Measurements from ENCODE around the gene SYNGR3. TPM values are rescaled to one million over a fixed set of nuclear protein-coding genes. Genes with fewer than 3 reads are reported as not detected.

Gene SYNGR3
- total and polyA plus RNA-seq, 2 of the 13 experiments (the other 11 are each of a cell fraction or from before 2014, with no cell fraction given), result 0.97 to 5.7 TPM

DNA sequence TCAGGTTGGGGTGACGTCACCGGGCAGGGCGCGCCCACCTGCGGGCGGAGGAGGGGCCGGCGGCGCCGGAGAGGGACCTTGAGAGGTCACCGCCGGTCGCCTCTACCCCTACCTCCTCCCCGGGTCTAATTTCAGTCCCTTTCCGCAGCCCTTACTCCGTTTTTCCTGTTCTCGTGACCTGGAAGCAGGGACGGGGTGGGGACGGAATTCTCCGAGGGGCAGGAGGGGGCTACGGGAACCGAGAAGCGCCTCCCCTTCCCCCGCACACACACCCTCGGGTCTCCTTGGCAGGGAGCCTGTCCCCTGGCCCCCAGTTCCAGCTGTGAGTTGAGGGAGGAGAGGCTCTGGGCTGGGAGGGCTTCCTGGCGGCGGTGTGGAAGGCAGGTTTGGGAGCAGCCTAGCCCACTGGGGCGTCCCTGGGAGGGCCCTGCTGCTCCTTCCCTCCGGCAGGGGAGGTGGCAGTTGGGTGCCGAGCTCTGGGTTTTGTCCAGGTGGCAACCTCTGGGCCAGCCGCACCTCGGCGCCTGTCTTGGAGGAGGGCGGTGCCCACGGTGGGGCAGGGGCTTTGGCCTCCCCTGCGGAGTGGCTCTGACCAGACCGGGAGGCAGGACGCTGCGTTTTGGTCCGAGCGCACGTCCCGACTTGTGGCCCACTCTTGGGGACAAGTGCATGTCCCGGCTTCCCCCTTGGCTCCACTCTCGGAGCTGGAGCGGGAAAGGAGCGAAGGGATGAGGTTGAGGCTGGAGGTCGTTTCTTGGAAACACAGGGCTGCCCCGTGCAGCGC is 773 bp downstream of the SYNGR3 start (continued):
- TF ChIP-seq HDAC2 (CRISPR knock-in tag; IDR thresholded peaks at IDR 0.05) (no peak), NR0B2 (CRISPR knock-in tag; IDR thresholded peaks at IDR 0.05) (no peak), SPEN (CRISPR knock-in tag; IDR thresholded peaks at IDR 0.05; ENCODE audit: low read depth) (no peak), ISL2 (CRISPR knock-in tag; IDR thresholded peaks at IDR 0.05) (no peak), ZNF572 (CRISPR knock-in tag; IDR thresholded peaks at IDR 0.05) (0 out of 2 replicates have a peak, but pooled peaks have one; percentile 63), NCOR1 (IDR thresholded peaks at IDR 0.05; ENCODE audit: borderline replicate concordance, low read length) (no peak), MAZ (IDR thresholded peaks at IDR 0.05; ENCODE audit: borderline replicate concordance, low read depth, low read length) (no peak), MAZ (CRISPR knock-in tag; IDR thresholded peaks at IDR 0.05; ENCODE audit: low read depth) (no peak), MAFK (conservative IDR thresholded peaks at IDR 0.05 in 1 of 2, IDR thresholded peaks at IDR 0.05 in 1 of 2; ENCODE audit: low read length in 2 of 2) (no peak), GLI4 (CRISPR knock-in tag; IDR thresholded peaks at IDR 0.05; ENCODE audit: borderline replicate concordance) (no peak; the same call in 1 of the 2 replicates), ETV6 (CRISPR knock-in tag; conservative IDR thresholded peaks at IDR 0.05) (no peak), IRX3 (CRISPR knock-in tag; IDR thresholded peaks at IDR 0.05; ENCODE audit: borderline replicate concordance, low read depth) (no peak), POLR2A (IDR thresholded peaks at IDR 0.05; ENCODE audit: insufficient read depth in 1 of 2, low read depth in 2 of 2, low read length in 2 of 2) (peak in 1 of 2 experiments; percentile 49; a peak in 2 of 4 replicates), ZMAT5 (CRISPR knock-in tag; IDR thresholded peaks at IDR 0.05; ENCODE audit: borderline replicate concordance, low read depth) (no peak), ZNF292 (CRISPR knock-in tag; IDR thresholded peaks at IDR 0.05; ENCODE audit: borderline replicate concordance, low read depth) (no peak), TAF1 (CRISPR knock-in tag; IDR thresholded peaks at IDR 0.05) (0 out of 2 replicates have a peak, but pooled peaks have one; percentile 23), MED1 (CRISPR knock-in tag; IDR thresholded peaks at IDR 0.05) (peak; percentile 11; the same call in 1 of the 2 replicates), MIER2 (CRISPR knock-in tag; IDR thresholded peaks at IDR 0.05) (no peak), HOXA5 (CRISPR knock-in tag; IDR thresholded peaks at IDR 0.05) (no peak), ZNF710 (CRISPR knock-in tag; IDR thresholded peaks at IDR 0.05; ENCODE audit: borderline replicate concordance) (no peak), ZNF660 (CRISPR knock-in tag; IDR thresholded peaks at IDR 0.05; ENCODE audit: borderline replicate concordance, low read depth) (no peak), MNT (IDR thresholded peaks at IDR 0.05) (no peak), ZNF549 (CRISPR knock-in tag; IDR thresholded peaks at IDR 0.05) (no peak), FOSL2 (CRISPR knock-in tag; IDR thresholded peaks at IDR 0.05) (peak; percentile 34; the same call in 1 of the 2 replicates)
- TF ChIP-seq, protein P1, sequence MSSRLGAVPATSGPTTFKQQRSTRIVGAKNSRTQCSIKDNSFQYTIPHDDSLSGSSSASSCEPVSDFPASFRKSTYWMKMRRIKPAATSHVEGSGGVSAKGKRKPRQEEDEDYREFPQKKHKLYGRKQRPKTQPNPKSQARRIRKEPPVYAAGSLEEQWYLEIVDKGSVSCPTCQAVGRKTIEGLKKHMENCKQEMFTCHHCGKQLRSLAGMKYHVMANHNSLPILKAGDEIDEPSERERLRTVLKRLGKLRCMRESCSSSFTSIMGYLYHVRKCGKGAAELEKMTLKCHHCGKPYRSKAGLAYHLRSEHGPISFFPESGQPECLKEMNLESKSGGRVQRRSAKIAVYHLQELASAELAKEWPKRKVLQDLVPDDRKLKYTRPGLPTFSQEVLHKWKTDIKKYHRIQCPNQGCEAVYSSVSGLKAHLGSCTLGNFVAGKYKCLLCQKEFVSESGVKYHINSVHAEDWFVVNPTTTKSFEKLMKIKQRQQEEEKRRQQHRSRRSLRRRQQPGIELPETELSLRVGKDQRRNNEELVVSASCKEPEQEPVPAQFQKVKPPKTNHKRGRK (CRISPR knock-in tag; IDR thresholded peaks at IDR 0.05), result no peak

Data from HepG2 (cell line).